K562 (cell line): ENCODE results near the gene WWC2.

Experiments used
- BHLHE40 ChIP-seq: IDR thresholded peaks from 2 replicates; pipeline ENCODE4 v1.6.1; 2011; ENCODE audit warnings: low read length, improper control_type of control experiment
- EP300 ChIP-seq: IDR thresholded peaks from 2 replicates; pipeline ENCODE4 v1.6.1; 2012; ENCODE audit warnings: low read length, improper control_type of control experiment
- RFX5 ChIP-seq: IDR thresholded peaks from 2 replicates; pipeline ENCODE4 v1.6.1; 2011; ENCODE audit warnings: low read depth, mild to moderate bottlenecking, improper control_type of control experiment, low read length
- TBP ChIP-seq: optimal IDR thresholded peaks from 2 replicates; pipeline ENCODE3; 2011; ENCODE audit warnings: low read depth, low read length, improper control_type of control experiment

DNA sequence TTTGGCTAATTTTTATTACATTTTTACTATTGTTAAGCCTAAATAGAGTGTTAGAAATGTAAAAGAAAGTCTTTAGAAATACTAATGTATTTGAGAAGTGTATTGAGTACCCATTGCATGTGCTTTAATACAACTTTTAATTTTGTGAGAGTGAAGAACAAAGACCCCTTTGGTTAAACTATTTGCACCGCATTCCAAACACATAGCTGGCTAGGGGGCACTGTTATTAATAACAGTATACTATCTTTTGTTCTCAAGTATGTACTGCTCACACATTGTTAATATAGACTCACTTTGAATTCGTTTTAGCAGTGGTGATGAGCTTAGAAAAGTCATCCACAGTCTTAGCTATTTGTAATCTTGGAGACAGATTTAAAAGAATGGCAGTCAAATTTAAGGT, 114.9 kb downstream of the WWC2 start:
- TF ChIP-seq TBP, result no peak
- no peak for TF ChIP-seq RFX5
- no peak for TF ChIP-seq EP300
- TF ChIP-seq BHLHE40, result no peak
